Hepatocyte (in vitro differentiated cells): ENCODE results near the gene NHS.

ENCODE experiments used
- EZH2 ChIP-seq: fragments of 200-600 bp; sonication (generic); IDR thresholded peaks from 2 replicates; pipeline ENCODE4 v1.6.1; 2016; ENCODE audit warnings: antibody characterized with exemption, mild to moderate bottlenecking, borderline replicate concordance
- EZH2phosphoT487 ChIP-seq: fragments of 200-600 bp; sonication (generic); IDR thresholded peaks from one replicate; pipeline ENCODE4 v1.6.1; 2018; ENCODE audit warnings: antibody characterized with exemption, mild to moderate bottlenecking, low read depth, moderate library complexity; ENCODE audit not compliant: unreplicated experiment, severe bottlenecking
- TF ChIP-seq, protein P1 (sequence below): fragments of 200-600 bp; sonication (generic); IDR thresholded peaks from 2 replicates; pipeline ENCODE4 v1.5.1; 2016; ENCODE audit warnings: antibody characterized with exemption, mild to moderate bottlenecking; ENCODE audit not compliant: poor library complexity

DNA sequence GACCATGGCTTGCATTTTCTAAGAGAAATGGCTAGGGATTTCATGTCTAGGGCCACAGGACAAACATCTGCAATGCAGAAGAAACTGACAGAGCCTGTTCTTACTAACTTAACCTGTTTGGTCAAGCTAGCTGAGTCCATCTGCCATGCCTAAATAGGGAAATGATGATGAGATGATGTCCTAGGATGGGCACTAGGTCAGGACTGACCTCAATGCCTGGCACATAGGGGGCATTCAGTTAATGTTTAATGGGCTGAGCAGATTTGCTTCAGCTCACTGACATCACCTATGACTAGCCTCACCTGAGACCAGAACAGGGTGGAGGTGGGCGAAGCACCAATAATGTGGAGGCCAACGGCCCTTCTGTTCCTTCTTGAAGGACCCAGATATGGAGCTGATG lies 188.1 kb downstream of the NHS start:
- TF ChIP-seq, protein P1, sequence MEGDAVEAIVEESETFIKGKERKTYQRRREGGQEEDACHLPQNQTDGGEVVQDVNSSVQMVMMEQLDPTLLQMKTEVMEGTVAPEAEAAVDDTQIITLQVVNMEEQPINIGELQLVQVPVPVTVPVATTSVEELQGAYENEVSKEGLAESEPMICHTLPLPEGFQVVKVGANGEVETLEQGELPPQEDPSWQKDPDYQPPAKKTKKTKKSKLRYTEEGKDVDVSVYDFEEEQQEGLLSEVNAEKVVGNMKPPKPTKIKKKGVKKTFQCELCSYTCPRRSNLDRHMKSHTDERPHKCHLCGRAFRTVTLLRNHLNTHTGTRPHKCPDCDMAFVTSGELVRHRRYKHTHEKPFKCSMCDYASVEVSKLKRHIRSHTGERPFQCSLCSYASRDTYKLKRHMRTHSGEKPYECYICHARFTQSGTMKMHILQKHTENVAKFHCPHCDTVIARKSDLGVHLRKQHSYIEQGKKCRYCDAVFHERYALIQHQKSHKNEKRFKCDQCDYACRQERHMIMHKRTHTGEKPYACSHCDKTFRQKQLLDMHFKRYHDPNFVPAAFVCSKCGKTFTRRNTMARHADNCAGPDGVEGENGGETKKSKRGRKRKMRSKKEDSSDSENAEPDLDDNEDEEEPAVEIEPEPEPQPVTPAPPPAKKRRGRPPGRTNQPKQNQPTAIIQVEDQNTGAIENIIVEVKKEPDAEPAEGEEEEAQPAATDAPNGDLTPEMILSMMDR = no peak
- TF ChIP-seq EZH2phosphoT487 = no peak
- no peak for TF ChIP-seq EZH2
